ENCODE results near the gene PTPRK. TPM values are rescaled to one million over a fixed set of nuclear protein-coding genes. Genes with fewer than 3 reads are reported as not detected.

PTPRK gene
- polyA plus RNA-seq, 3 donors = 0.01 TPM; not detected in 2

- H3K9me3 ChIP-seq (replicated peaks in 1 of 2; ENCODE audit: control insufficient read depth in 1 of 2, insufficient read depth in 1 of 2, low read length in 2 of 2) = no peaks in the 10 kb centered on the region
- H3K4me3 Mint-ChIP-seq = no peak overlapping the region
- H3K27me3 ChIP-seq (ENCODE audit: control insufficient read depth in 2 of 2, insufficient read depth in 2 of 2, low read length in 2 of 2) = no peaks in the 10 kb centered on the region
- peaks cover 0 to 4% (median 0%) of the 10 kb centered on the region in 7 donors for H3K9me3 Mint-ChIP-seq
- no CpG with 5 or more reads among the region's 1 CpG for WGBS (ENCODE audit: insufficient coverage)
- no peaks in the 10 kb centered on the region for H3K27me3 Mint-ChIP-seq (ENCODE audit: low read depth in 3 of 3)
- no peak overlapping the region for H3K27ac Mint-ChIP-seq
- H3K79me2 ChIP-seq (ENCODE audit: insufficient read depth, low read length) = no peaks in the 10 kb centered on the region
- H2AFZ ChIP-seq (ENCODE audit: insufficient read depth, low read depth, low read length, poor library complexity, severe bottlenecking) = no peak overlapping the region
- H3K4me3 ChIP-seq (replicated peaks in 1 of 3; ENCODE audit: low read depth in 2 of 3, low read length in 3 of 3) = no peak overlapping the region
- no peak overlapping the region for H3K27ac ChIP-seq (ENCODE audit: low read depth in 1 of 2, low read length in 2 of 2)
- no peaks in the 10 kb centered on the region for H3K4me1 ChIP-seq (ENCODE audit: control insufficient read depth in 1 of 2, insufficient read depth in 2 of 2, low read length in 2 of 2)
- H4K20me1 ChIP-seq (ENCODE audit: insufficient read depth, low read length) = no peaks in the 10 kb centered on the region
- no peaks in the 10 kb centered on the region for H3K36me3 Mint-ChIP-seq
- TF ChIP-seq CTCF (IDR thresholded peaks at IDR 0.05) = no peak
- intact Hi-C loops (cut with micrococcal nuclease) = no loop called here
- DNase-seq = no peak
- no peak overlapping the region for H3K4me2 ChIP-seq (replicated peaks; ENCODE audit: extremely low read depth, low read length, poor library complexity, severe bottlenecking)
- H3K36me3 ChIP-seq (replicated peaks in 1 of 2; ENCODE audit: control insufficient read depth in 1 of 2, insufficient read depth in 2 of 2, low read length in 2 of 2) = no peaks in the 10 kb centered on the region
- no peaks in the 10 kb centered on the region for H3K4me1 Mint-ChIP-seq
- no peak overlapping the region for H3K9ac ChIP-seq (ENCODE audit: insufficient read depth, low read length, poor library complexity, severe bottlenecking)
Measured at GRCh38 chr6:128046033-128046432, 474.4 kb downstream of the PTPRK start.

- no peak for DNase-seq
- Histone ChIP-seq H3K4me3 (replicated peaks in 1 of 3; ENCODE audit: low read depth in 2 of 3, low read length in 3 of 3) (no peak overlapping the region), H3K27ac (ENCODE audit: low read depth in 1 of 2, low read length in 2 of 2) (no peak overlapping the region), H3K4me1 (ENCODE audit: control insufficient read depth in 1 of 2, insufficient read depth in 2 of 2, low read length in 2 of 2) (no peaks in the 10 kb centered on the region), H4K20me1 (ENCODE audit: insufficient read depth, low read length) (no peaks in the 10 kb centered on the region), H3K4me2 (replicated peaks; ENCODE audit: extremely low read depth, low read length, poor library complexity, severe bottlenecking) (no peak overlapping the region), H2AFZ (ENCODE audit: insufficient read depth, low read depth, low read length, poor library complexity, severe bottlenecking) (no peak overlapping the region), H3K9me3 (replicated peaks in 1 of 2; ENCODE audit: control insufficient read depth in 1 of 2, insufficient read depth in 1 of 2, low read length in 2 of 2) (no peaks in the 10 kb centered on the region), H3K36me3 (replicated peaks in 1 of 2; ENCODE audit: control insufficient read depth in 1 of 2, insufficient read depth in 2 of 2, low read length in 2 of 2) (no peaks in the 10 kb centered on the region), H3K27me3 (ENCODE audit: control insufficient read depth in 2 of 2, insufficient read depth in 2 of 2, low read length in 2 of 2) (no peaks in the 10 kb centered on the region), H3K9ac (ENCODE audit: insufficient read depth, low read length, poor library complexity, severe bottlenecking) (no peak overlapping the region), H3K79me2 (ENCODE audit: insufficient read depth, low read length) (no peaks in the 10 kb centered on the region)
- H3K27ac Mint-ChIP-seq = no peak overlapping the region
- intact Hi-C loops (cut with micrococcal nuclease) = no loop called here
- peaks cover 0 to 5% (median 0%) of the 10 kb centered on the region in 7 donors for H3K9me3 Mint-ChIP-seq
- no peaks in the 10 kb centered on the region for H3K27me3 Mint-ChIP-seq (ENCODE audit: low read depth in 3 of 3)
- WGBS (ENCODE audit: insufficient coverage) = 80% methylated on average over 1 of the region's 2 CpGs
- H3K36me3 Mint-ChIP-seq = no peaks in the 10 kb centered on the region
- H3K4me1 Mint-ChIP-seq = peaks cover 1% of the 10 kb centered on the region
- TF ChIP-seq CTCF (IDR thresholded peaks at IDR 0.05) = no peak
- no peak overlapping the region for H3K4me3 Mint-ChIP-seq
Measured at GRCh38 chr6:128039543-128039942, 480.9 kb downstream of the PTPRK start.

All from CD14-positive monocyte (primary cell).